Cardiac muscle cell (in vitro differentiated cells and primary cell): ENCODE results near the gene ENTPD2. TPM values are rescaled to one million over a fixed set of nuclear protein-coding genes. Genes with fewer than 3 reads are reported as not detected.

Experiments used
- DNase-seq, 2 donors: peaks; one replicate each; pipeline versions ENCODE4 v3.0.0 to v3.0.0-alpha.2; 2010 to 2017; ENCODE audit warnings: low read depth in 1 of 2, low spot score in 1 of 2
- H3K27ac ChIP-seq: fragments of 200-600 bp; sonication (generic); 2 replicates; pipeline ENCODE4 v1.5.1; 2016
- H3K27me3 ChIP-seq: fragments of 200-600 bp; sonication (generic); 2 replicates; pipeline ENCODE4 v1.6.0; 2016; ENCODE audit warnings: control low read depth
- H3K36me3 ChIP-seq: fragments of 200-600 bp; sonication (generic); 2 replicates; pipeline ENCODE4 v1.5.1; 2016; ENCODE audit warnings: control low read depth
- H3K4me1 ChIP-seq: fragments of 200-600 bp; sonication (generic); 2 replicates; pipeline ENCODE4 v1.8.1; 2017; ENCODE audit warnings: low read depth, mild to moderate bottlenecking, mixed run types
- H3K4me3 ChIP-seq: fragments of 200-600 bp; sonication (generic); 2 replicates; pipeline ENCODE4 v1.5.1; 2016; ENCODE audit warnings: mild to moderate bottlenecking
- H3K9me3 ChIP-seq: fragments of 200-600 bp; sonication (generic); 2 replicates; pipeline ENCODE4 v1.5.1; 2017; ENCODE audit warnings: low read depth, mild to moderate bottlenecking, control low read depth
- polyA plus RNA-seq: library from polyadenylated mRNA; unstranded; fragments of >200 nt; fragmentation: Nextera tagmentation; extraction: Ambion mirVana; gene quantifications from 2 replicates; pipeline ENCODE4 v1.2.1, GENCODE V29; 2016
- total RNA-seq: library from RNA; depleted of rRNA; stranded (reverse); fragments of >200 nt; gene quantifications from 2 replicates; pipeline ENCODE4 v1.2.3, GENCODE V29; 2016
- TF ChIP-seq, protein P1 (sequence below): IDR thresholded peaks from 2 replicates; pipeline ENCODE4 v1.5.1; 2012; ENCODE audit warnings: low read depth, mild to moderate bottlenecking, low read length

Gene ENTPD2
- total and polyA plus RNA-seq, 2 experiments from 2014 or later, result not detected

DNA sequence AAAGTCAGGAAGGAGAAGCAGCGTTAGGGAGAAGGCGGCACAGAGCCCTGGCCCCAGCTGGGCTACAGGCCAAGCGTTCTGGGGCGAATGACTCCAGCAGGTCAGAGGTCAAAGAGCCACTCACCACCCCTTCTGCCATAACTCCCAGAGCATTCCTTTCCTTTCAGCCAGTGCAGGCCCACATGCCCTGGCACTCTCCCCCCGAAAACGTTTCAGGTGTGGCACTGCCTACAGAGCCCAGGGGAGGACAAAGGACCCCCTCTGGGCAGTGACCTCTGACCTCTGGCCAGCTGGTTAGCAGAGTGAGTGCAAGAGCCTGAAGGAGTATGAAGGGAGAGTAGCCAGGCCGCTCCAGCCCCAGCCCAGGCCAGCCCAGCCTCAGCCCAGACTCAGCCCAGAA is 30.7 kb downstream of the ENTPD2 start:
- Histone ChIP-seq H3K4me3 (no peak overlapping the region), H3K9me3 (no peaks in the 10 kb centered on the region), H3K36me3 (no peaks in the 10 kb centered on the region), H3K27ac (no peak overlapping the region), H3K4me1 (peaks cover 5% of the 10 kb centered on the region), H3K27me3 (no peaks in the 10 kb centered on the region)
- no peak for DNase-seq
- TF ChIP-seq, protein P1, sequence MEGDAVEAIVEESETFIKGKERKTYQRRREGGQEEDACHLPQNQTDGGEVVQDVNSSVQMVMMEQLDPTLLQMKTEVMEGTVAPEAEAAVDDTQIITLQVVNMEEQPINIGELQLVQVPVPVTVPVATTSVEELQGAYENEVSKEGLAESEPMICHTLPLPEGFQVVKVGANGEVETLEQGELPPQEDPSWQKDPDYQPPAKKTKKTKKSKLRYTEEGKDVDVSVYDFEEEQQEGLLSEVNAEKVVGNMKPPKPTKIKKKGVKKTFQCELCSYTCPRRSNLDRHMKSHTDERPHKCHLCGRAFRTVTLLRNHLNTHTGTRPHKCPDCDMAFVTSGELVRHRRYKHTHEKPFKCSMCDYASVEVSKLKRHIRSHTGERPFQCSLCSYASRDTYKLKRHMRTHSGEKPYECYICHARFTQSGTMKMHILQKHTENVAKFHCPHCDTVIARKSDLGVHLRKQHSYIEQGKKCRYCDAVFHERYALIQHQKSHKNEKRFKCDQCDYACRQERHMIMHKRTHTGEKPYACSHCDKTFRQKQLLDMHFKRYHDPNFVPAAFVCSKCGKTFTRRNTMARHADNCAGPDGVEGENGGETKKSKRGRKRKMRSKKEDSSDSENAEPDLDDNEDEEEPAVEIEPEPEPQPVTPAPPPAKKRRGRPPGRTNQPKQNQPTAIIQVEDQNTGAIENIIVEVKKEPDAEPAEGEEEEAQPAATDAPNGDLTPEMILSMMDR, result no peak

DNA sequence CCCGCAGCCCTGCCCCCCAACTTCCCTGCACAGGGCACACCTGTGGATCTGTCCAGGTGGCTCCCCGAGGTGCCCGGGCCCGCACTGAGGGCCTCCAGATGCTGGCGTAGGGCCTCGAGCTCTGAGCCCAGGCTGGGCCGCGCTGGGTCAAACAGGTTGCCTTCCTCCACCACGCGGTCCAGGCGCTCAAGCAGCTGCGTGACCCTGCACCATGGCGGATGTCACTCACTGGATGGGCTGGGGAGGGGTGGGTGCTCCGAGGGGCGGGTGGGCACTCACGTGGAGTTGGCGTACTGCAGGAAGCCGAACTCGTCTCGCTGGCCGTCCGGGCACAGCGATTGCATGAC is 31.2 kb downstream of the ENTPD2 start:
- Histone ChIP-seq H3K4me1 (peaks cover 5% of the 10 kb centered on the region), H3K27me3 (no peaks in the 10 kb centered on the region), H3K4me3 (no peak overlapping the region), H3K9me3 (no peaks in the 10 kb centered on the region), H3K36me3 (no peaks in the 10 kb centered on the region), H3K27ac (no peak overlapping the region)
- DNase-seq, result no peak
- TF ChIP-seq, protein P1, result no peak

DNA sequence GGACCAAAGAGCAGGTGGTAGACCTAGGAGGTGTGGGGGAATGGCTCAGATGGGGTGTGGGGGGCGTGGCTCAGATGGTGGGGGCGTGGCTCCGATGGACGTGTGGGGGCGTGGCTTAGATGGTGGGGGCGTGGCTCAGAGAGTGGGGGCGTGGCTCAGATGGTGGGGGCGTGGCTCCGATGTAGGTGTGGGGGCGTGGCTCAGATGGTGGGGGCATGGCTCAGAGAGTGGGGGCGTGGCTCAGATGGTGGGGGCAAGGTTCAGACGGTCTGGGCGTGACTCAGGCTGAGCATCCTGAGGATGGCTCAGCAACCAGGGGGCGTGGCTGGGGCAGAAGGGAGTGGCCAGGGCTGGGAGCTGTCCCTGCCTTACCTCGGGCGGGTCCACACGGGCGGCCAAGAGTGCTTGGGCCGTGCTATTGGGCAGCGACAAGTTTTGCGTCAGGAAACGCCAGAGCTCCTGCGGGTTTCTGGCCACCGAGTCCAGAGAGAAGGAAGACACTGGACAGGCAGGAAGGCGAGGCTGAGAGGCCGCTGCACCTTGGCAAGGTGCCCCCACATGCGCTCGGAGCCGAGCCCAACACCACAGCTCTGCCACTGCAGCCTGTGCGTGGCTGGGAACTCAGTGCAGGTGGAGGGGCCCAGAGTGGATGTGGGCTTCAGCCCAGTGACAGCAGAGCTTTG is 31.7 kb downstream of the ENTPD2 start:
- H3K27me3 ChIP-seq, result no peaks in the 10 kb centered on the region
- H3K4me3 ChIP-seq, result no peak overlapping the region
- TF ChIP-seq, protein P1, result no peak
- no peaks in the 10 kb centered on the region for H3K9me3 ChIP-seq
- H3K36me3 ChIP-seq, result no peaks in the 10 kb centered on the region
- H3K27ac ChIP-seq, result no peak overlapping the region
- H3K4me1 ChIP-seq, result peaks cover under 1% of the 10 kb centered on the region
- peak; percentile 13 to 47 for DNase-seq

DNA sequence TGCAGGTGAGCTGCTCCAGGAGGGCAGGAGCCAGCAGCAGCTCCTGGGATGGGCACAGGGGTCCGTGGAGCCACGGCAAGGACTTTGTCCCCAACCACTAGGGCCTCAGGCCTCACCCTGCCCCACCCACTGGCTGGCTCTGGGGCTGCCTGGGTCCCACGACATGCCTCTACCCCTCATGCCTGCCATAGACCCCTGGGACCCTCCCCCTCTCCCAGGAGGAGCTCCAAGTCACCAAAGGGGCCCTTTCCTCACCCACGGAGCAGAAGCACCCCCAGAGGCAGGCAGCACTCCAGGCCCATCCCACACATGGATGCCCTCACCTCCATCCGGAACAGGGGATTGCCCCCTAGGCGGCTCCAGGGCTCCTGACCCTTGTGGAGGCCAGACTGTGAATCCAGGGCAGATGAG is 32.3 kb downstream of the ENTPD2 start:
- Histone ChIP-seq H3K36me3 (no peaks in the 10 kb centered on the region), H3K9me3 (no peaks in the 10 kb centered on the region), H3K27me3 (no peaks in the 10 kb centered on the region), H3K4me3 (no peak overlapping the region), H3K27ac (no peak overlapping the region), H3K4me1 (no peaks in the 10 kb centered on the region)
- DNase-seq, result no peak
- TF ChIP-seq, protein P1, result no peak

DNA sequence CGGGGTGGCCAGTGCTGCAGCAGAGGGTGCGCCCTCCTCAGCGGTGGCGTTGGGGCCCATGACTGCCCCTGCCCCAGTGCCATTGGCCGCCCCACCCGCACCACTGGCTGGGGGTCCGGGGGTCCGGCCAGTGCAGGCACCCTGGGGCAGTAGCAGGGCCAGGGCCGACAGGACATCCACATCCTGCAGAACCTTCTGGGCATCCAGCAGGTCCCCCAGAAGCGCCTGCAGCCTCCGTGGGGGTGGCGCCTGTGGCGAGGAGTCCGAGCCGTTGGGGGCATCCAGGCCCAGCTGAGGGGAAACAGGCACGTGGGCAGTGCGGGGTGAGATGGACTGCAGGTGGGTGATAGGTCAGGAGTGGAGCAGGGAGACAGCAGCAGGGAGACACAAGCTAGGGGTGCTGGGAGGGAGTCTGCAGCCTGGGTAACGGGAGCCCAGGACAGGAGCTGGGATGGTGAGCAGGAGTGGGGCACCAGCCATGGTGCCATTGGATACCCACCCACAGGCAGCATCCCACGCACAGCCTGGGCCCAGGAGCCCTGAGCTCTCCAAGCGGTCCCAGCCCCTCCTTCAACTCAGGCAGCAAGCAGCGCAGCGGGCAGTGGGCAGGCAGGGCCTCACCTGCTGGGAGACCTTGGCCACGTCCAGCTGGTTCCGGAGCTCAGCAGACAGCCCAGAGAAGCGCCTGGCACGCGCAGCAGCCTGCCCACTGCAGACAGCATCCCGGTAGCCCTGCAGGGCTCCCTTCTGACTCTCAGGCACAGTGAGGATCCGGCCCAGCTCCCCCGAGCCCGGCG is 32.9 kb downstream of the ENTPD2 start:
- H3K9me3 ChIP-seq, result no peaks in the 10 kb centered on the region
- TF ChIP-seq, protein P1, result no peak
- DNase-seq, result no peak
- no peak overlapping the region for H3K27ac ChIP-seq
- no peak overlapping the region for H3K4me3 ChIP-seq
- H3K4me1 ChIP-seq, result no peaks in the 10 kb centered on the region
- H3K36me3 ChIP-seq, result peaks cover 2% of the 10 kb centered on the region
- no peaks in the 10 kb centered on the region for H3K27me3 ChIP-seq
